Calu3 (cell line): Measurements from ENCODE around the gene EFCAB5. TPM values are rescaled to one million over a fixed set of nuclear protein-coding genes. Genes with fewer than 3 reads are reported as not detected.
"Not testable (repeated sequence)": the region's sequence is repeated elsewhere in the genome, so short reads cannot be mapped to it uniquely, and the experiment has no call there.

Source experiments
- BruUV-seq: library from RNA; stranded (reverse); fragments of 400-500 nt; replicated peaks from 2 replicates; lab custom pipeline; 2021; lab: Mats Ljungman, UMichigan
- CTCF ChIA-PET: fragments of 300-600 bp; sonication (Branson Sonifier 250); formaldehyde crosslinking; loops from one replicate; lab custom pipeline; 2022; ENCODE audit warnings: antibody characterized with exemption; lab: Charles Lee
- DNase-seq: peaks from one replicate; pipeline ENCODE4 v3.0.0; 2022
- H3K27ac Mint-ChIP-seq: one replicate; pipeline ENCODE4 v1.8.0; 2022; ENCODE audit warnings: mixed read lengths; ENCODE audit not compliant: unreplicated experiment
- H3K27me3 Mint-ChIP-seq: one replicate; pipeline ENCODE4 v1.8.0; 2022; ENCODE audit warnings: mixed read lengths; ENCODE audit not compliant: unreplicated experiment
- H3K36me3 Mint-ChIP-seq: one replicate; pipeline ENCODE4 v1.8.0; 2022; ENCODE audit warnings: mild to moderate bottlenecking, moderate library complexity, mixed read lengths; ENCODE audit not compliant: insufficient read depth, unreplicated experiment
- H3K4me1 Mint-ChIP-seq: one replicate; pipeline ENCODE4 v1.8.0; 2022; ENCODE audit warnings: mild to moderate bottlenecking, low read depth, mixed read lengths; ENCODE audit not compliant: unreplicated experiment
- H3K4me3 Mint-ChIP-seq: one replicate; pipeline ENCODE4 v1.8.0; 2022; ENCODE audit warnings: mild to moderate bottlenecking, low read depth, moderate library complexity, mixed read lengths; ENCODE audit not compliant: unreplicated experiment
- H3K9me3 Mint-ChIP-seq: one replicate; pipeline ENCODE4 v1.8.0; 2022; ENCODE audit warnings: low read depth, mixed read lengths; ENCODE audit not compliant: unreplicated experiment
- CTCF ChIP-seq: fragments of 200-600 bp; IDR thresholded peaks from one replicate; pipeline ENCODE4 v1.8.0; 2022; ENCODE audit warnings: antibody characterized with exemption; ENCODE audit not compliant: unreplicated experiment
- intact Hi-C: fragments of 100-400 bp; cut with micrococcal nuclease; formaldehyde crosslinking; loops from one replicate; pipeline ENCODE4 v1.10.0; 2022; ENCODE audit not compliant: unreplicated experiment
- total RNA-seq: library from RNA; stranded (reverse); gene quantifications from 2 replicates; pipeline ENCODE4 v1.2.3, GENCODE V29; 2022

EFCAB5 gene
- total RNA-seq, 1 experiment from 2014 or later: 0.50 TPM

- H3K9me3 Mint-ChIP-seq: no peaks in the 10 kb centered on the region
- CTCF ChIA-PET: interaction anchor here (0.7 to 4.0 kb wide), 11 partner anchors 22 to 338 kb away, joined by 3 to 62 read pairs (median 4); no protein-coding TSS in a partner anchor
- H3K27ac Mint-ChIP-seq: peak overlapping the region; percentile 84
Measured at GRCh38 chr17:29930409-29931010, 10.9 kb upstream of the EFCAB5 start.

GRCh38 chr17:29931231-29931932 is 10.1 kb upstream of the EFCAB5 start:
- BruUV-seq: no TSS peak
- no peaks in the 10 kb centered on the region for H3K9me3 Mint-ChIP-seq

More at GRCh38 chr17:29930409-29931010, 10.9 kb upstream of the EFCAB5 start:
- Mint-ChIP-seq H3K27me3 (no peaks in the 10 kb centered on the region), H3K4me3 (no peak overlapping the region), H3K4me1 (peaks cover 19% of the 10 kb centered on the region), H3K36me3 (no peaks in the 10 kb centered on the region)
- intact Hi-C loops: loop anchor here (1.0 to 5.0 kb wide), 4 partner anchors 62 to 291 kb away; no protein-coding TSS in a partner anchor
- no TSS peak for BruUV-seq
- TF ChIP-seq CTCF: no peak
- DNase-seq: no peak

GRCh38 chr17:29933379-29933778 is 8.1 kb upstream of the EFCAB5 start:
- TF ChIP-seq CTCF: peak; percentile 19
- intact Hi-C loops: loop anchor here (1.0 to 5.0 kb wide), 2 partner anchors 88 to 159 kb away; no protein-coding TSS in a partner anchor
- Mint-ChIP-seq H3K27me3 (no peaks in the 10 kb centered on the region), H3K4me1 (no peaks in the 10 kb centered on the region), H3K27ac (no peak overlapping the region), H3K9me3 (no peaks in the 10 kb centered on the region), H3K4me3 (no peak overlapping the region), H3K36me3 (no peaks in the 10 kb centered on the region)
- CTCF ChIA-PET: interaction anchor here (0.6 to 1.4 kb wide), 5 partner anchors 66 to 162 kb away, joined by 3 to 4 read pairs (median 4); no protein-coding TSS in a partner anchor
- peak; percentile 28 for DNase-seq
- BruUV-seq: no TSS peak

More at GRCh38 chr17:29931231-29931932, 10.1 kb upstream of the EFCAB5 start:
- Mint-ChIP-seq H3K4me1 (peaks cover 16% of the 10 kb centered on the region), H3K27ac (no peak overlapping the region), H3K4me3 (no peak overlapping the region), H3K36me3 (no peaks in the 10 kb centered on the region), H3K27me3 (no peaks in the 10 kb centered on the region)
- DNase-seq: peak; percentile 68
- peak; percentile 80 for TF ChIP-seq CTCF
- intact Hi-C loops: loop anchor here (1.0 to 5.0 kb wide), 4 partner anchors 63 to 292 kb away; no protein-coding TSS in a partner anchor
- CTCF ChIA-PET: interaction anchor here (0.6 to 4.0 kb wide), 16 partner anchors 11 to 361 kb away, joined by 3 to 62 read pairs (median 4); no protein-coding TSS in a partner anchor

- peaks cover 10% of the 10 kb centered on the region for H3K27me3 Mint-ChIP-seq
- H3K27ac Mint-ChIP-seq, intact Hi-C loops, BruUV-seq, H3K4me1 Mint-ChIP-seq, H3K4me3 Mint-ChIP-seq, H3K9me3 Mint-ChIP-seq, DNase-seq, H3K36me3 Mint-ChIP-seq: not testable (repeated sequence)
- CTCF ChIA-PET: interaction anchor here (0.6 kb wide), 1 partner anchor 85 kb away, joined by 3 read pairs; no protein-coding TSS in a partner anchor
Measured at GRCh38 chr17:29935909-29936308, 5.5 kb upstream of the EFCAB5 start.
